Nephron (organoid): Measurements from ENCODE around the gene CBX4.

ENCODE experiments used
- H3K27ac Mint-ChIP-seq, 3 experiments: 2 replicates each; pipeline ENCODE4 v1.8.0; 2020; ENCODE audit warnings: mixed read lengths in 3 of 3, mild to moderate bottlenecking in 2 of 3, moderate library complexity in 1 of 3
- H3K27me3 Mint-ChIP-seq: 2 replicates; pipeline ENCODE4 v1.8.0; 2021; ENCODE audit warnings: low read depth, mild to moderate bottlenecking, moderate library complexity, mixed read lengths
- H3K36me3 Mint-ChIP-seq: 2 replicates; pipeline ENCODE4 v1.8.0; 2020; ENCODE audit warnings: low read depth, mixed read lengths
- H3K4me1 Mint-ChIP-seq: 2 replicates; pipeline ENCODE4 v1.8.0; 2020; ENCODE audit warnings: mixed read lengths
- H3K4me3 Mint-ChIP-seq, 3 experiments: 2 replicates each; pipeline ENCODE4 v1.8.0; 2020; ENCODE audit warnings: mild to moderate bottlenecking in 3 of 3, mixed read lengths in 3 of 3, moderate library complexity in 2 of 3
- H3K9me3 Mint-ChIP-seq: 2 replicates; pipeline ENCODE4 v1.8.0; 2020; ENCODE audit warnings: mixed read lengths
- TF ChIP-seq, protein P1 (sequence below), 3 experiments: fragments of 200-600 bp; sonication (generic); IDR thresholded peaks; one replicate each; pipeline ENCODE4 v1.5.0; 2021; ENCODE audit warnings: antibody characterized with exemption in 3 of 3; ENCODE audit not compliant: unreplicated experiment in 3 of 3

The CBX4 gene

DNA sequence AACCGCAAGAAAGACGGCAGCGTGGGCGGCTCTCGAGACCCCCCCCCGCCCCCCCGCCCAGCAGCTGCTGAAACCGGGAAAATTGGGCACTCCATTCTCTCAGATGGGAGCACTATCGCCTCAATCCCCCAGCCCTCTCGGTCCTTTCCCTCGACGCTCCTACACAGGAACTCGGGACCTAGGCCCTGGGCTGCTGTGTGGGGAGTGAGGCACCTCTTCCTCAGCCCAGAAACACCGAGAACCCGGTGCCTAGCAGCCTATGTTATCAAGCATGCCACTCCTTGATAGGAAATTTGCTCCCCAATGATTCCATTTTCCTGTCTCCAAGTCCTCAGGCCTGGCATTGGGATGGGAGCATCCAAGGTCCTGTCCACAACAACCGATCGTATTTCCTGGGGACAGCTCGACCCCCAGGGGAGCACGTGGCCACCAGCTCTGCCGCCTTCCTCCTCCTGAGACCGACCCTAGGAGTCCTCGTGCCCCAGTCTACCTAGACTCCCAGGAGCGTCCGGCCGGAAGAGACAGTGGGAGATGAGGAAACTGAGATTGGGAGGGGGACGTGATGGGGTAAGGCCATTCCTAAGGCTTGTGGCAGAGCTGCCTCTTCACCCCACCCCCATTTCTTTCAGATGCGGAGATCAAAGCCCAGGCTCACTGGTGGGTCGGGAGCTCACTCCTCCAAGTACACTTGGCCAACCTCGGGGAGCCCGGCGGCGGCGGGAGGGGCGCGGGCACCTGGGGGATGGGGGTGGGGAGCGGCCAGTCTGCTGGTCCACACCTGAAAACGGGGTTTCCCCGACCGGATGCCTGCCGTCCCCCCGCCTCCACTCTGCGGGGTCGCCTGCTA, 24.9 kb downstream of the CBX4 start:
- Mint-ChIP-seq H3K9me3 (no peaks in the 10 kb centered on the region), H3K27me3 (peaks cover 85% of the 10 kb centered on the region), H3K4me3 (peak overlapping the region; percentile 55 to 79 (median 58)), H3K27ac (peak overlapping the region; percentile 4 to 52 (median 50)), H3K36me3 (no peaks in the 10 kb centered on the region), H3K4me1 (peaks cover 23% of the 10 kb centered on the region)
- TF ChIP-seq, protein P1, sequence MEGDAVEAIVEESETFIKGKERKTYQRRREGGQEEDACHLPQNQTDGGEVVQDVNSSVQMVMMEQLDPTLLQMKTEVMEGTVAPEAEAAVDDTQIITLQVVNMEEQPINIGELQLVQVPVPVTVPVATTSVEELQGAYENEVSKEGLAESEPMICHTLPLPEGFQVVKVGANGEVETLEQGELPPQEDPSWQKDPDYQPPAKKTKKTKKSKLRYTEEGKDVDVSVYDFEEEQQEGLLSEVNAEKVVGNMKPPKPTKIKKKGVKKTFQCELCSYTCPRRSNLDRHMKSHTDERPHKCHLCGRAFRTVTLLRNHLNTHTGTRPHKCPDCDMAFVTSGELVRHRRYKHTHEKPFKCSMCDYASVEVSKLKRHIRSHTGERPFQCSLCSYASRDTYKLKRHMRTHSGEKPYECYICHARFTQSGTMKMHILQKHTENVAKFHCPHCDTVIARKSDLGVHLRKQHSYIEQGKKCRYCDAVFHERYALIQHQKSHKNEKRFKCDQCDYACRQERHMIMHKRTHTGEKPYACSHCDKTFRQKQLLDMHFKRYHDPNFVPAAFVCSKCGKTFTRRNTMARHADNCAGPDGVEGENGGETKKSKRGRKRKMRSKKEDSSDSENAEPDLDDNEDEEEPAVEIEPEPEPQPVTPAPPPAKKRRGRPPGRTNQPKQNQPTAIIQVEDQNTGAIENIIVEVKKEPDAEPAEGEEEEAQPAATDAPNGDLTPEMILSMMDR (IDR thresholded peaks at IDR 0.05; ENCODE audit: unreplicated experiment in 3 of 3): no peak

DNA sequence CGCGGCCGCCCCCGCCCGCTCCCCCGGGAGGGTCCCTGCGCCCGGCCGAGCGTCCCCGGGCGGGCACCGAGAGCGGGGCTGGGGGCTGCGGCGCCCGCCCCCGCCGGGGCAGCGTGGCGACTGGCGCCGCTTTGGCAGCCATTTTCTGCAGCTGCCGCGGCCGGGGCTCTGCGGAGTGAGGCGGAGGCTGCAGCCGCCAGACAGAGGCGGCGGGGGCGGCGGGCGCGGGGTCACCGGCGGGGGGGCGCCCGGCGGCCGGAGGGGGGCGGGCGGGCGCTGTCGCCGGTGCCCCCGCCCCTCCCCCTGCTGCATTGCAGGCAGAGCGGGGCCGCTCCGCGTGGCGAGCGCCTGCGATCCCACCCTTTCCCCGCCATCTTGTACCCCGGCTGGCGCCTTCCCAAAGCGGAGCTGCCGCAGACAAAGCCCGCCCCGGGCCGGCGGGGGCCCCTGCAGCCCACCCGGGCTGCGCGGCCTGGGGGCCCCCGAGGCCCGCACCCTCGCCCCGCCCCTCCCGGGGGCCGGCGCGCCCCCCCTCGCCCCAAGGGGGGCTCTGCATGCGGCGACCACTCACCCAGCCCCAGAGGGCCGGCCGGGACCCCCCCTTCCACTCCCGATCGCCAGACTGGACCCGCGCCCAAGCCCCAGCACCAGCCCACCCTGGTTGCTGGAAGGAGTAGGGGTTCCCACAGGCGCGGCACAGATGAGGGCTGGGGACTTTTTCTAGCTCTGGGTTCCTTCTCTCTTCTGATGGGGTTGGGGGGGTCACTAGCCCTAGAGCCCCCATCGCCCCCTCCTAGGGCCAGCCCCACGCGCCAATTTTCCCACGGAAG, 25.7 kb downstream of the CBX4 start:
- H3K36me3 Mint-ChIP-seq: no peaks in the 10 kb centered on the region
- H3K9me3 Mint-ChIP-seq: no peaks in the 10 kb centered on the region
- H3K4me1 Mint-ChIP-seq: peaks cover 30% of the 10 kb centered on the region
- H3K27ac Mint-ChIP-seq: peak overlapping the region in 1 of 3 experiments; percentile 52
- H3K27me3 Mint-ChIP-seq: peaks cover 85% of the 10 kb centered on the region
- TF ChIP-seq, protein P1 (IDR thresholded peaks at IDR 0.05; ENCODE audit: unreplicated experiment in 3 of 3): no peak
- H3K4me3 Mint-ChIP-seq: peak overlapping the region in 2 of 3 experiments; percentile 34 to 65

DNA sequence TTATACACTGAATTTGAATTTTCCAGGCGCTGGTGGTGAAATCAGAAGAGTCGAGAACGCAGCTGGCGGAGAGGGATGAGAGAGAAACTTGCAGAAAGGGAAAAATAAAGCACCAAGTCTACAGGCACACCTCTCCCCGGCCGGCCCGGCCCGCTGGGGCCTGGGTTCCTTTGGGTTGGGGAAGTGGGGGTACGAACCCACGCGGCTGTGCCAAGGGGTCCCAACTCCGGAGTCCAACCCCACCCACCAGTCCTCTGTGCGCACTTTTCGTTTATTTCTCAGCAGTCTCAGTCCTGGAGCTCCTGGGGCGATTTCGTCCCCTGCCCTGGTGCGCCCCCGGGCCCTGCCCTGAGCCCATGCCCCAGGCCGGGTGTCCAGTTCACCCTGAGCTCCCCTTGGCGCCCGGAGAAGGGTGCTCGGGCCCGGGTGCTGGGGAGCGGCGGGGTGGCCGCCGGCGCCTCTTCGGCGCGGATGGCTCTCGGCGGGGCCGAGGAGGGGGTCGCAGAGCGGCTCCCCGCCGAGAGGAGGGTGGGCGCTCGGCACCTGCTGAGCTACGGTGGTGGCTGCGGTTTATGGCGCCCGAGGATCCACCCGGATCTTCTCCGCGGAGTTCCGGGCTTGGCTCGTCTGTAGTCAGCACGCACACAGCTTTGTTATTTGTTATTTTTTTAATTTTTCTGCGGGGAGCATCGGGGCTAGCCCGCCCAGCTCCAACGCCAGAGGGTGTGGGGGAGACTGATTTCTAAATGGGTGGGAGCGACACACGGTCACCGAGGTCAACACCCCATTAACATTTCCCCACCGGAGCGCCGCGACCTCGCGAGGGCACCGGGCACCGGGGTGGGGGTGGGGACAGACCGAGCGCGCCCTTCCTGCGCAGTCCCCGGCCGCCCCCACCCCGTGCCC, 26.6 kb downstream of the CBX4 start:
- Mint-ChIP-seq H3K9me3 (no peaks in the 10 kb centered on the region), H3K4me1 (peaks cover 31% of the 10 kb centered on the region), H3K27ac (peak overlapping the region; percentile 46 to 93 (median 75)), H3K4me3 (peak overlapping the region; percentile 80 to 86 (median 80)), H3K36me3 (no peaks in the 10 kb centered on the region), H3K27me3 (peaks cover 85% of the 10 kb centered on the region)
- TF ChIP-seq, protein P1 (IDR thresholded peaks at IDR 0.05; ENCODE audit: unreplicated experiment in 3 of 3): no peak

DNA sequence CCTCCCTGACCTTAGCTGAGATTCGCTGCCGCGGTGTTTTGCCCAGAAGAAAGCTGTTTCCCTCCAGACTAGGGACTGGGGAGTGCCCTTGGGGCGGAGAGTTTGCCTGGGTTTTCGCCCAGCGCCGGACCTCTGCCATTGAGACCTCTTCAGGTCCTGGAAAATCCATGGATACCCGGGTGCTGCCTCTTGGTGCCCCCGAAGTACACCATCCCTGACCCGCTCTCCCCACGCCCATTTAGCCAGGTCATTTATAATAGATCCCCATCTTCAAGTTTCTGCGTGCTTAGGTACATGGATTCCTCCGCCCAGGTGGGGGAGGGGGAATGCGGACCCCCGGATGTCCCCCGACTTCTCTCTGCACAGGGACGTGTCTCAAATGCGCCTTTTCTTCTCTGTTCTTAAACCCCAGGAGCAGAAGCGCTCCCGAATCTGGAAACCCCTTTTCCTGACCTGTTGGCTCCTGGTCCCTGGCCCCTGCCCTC, 27.3 kb downstream of the CBX4 start:
- TF ChIP-seq, protein P1 (IDR thresholded peaks at IDR 0.05; ENCODE audit: unreplicated experiment in 3 of 3): no peak
- no peaks in the 10 kb centered on the region for H3K9me3 Mint-ChIP-seq
- peak overlapping the region; percentile 72 to 80 (median 76) for H3K4me3 Mint-ChIP-seq
- peak overlapping the region in 2 of 3 experiments; percentile 46 to 74 for H3K27ac Mint-ChIP-seq
- H3K4me1 Mint-ChIP-seq: peaks cover 31% of the 10 kb centered on the region
- H3K36me3 Mint-ChIP-seq: no peaks in the 10 kb centered on the region
- H3K27me3 Mint-ChIP-seq: peaks cover 85% of the 10 kb centered on the region
